GM18508 (cell line): ENCODE data around the gene CDH18.

Experiments
- ATAC-seq: cut with Tn5 transposase; IDR thresholded peaks from one replicate; pipeline ENCODE4 v1.9.1; 2021; ENCODE audit warnings: moderate number of reproducible peaks; ENCODE audit not compliant: insufficient read depth, unreplicated experiment

CDH18 gene

GRCh38 chr5:19497229-19497815 lies 490.7 kb downstream of the CDH18 start:
- no peak for ATAC-seq

- no peak for ATAC-seq
These were observed 491.9 kb downstream of the CDH18 start for GRCh38 chr5:19496056-19496455.

GRCh38 chr5:19492861-19493260 lies 495.1 kb downstream of the CDH18 start:
- ATAC-seq = no peak

- no peak for ATAC-seq
These were observed 499.2 kb downstream of the CDH18 start for GRCh38 chr5:19488786-19489185.

- ATAC-seq = no peak
These were observed 500.5 kb downstream of the CDH18 start for GRCh38 chr5:19487480-19487879.

GRCh38 chr5:19479562-19479961 lies 508.4 kb downstream of the CDH18 start:
- no peak for ATAC-seq

- no peak for ATAC-seq
These were observed 526.0 kb downstream of the CDH18 start for GRCh38 chr5:19462019-19462418.

- no peak for ATAC-seq
These were observed 563.5 kb downstream of the CDH18 start for GRCh38 chr5:19424506-19424905.
